ENCODE results near the gene LONRF3.

GRCh38 chrX:118963159-118963558 lies 11.3 kb upstream of the LONRF3 start:
- TF ChIP-seq FOXM1 (CRISPR knock-in tag; IDR thresholded peaks at IDR 0.05) (no peak), POLR2A (IDR thresholded peaks at IDR 0.05; ENCODE audit: insufficient read depth in 1 of 2, low read depth in 2 of 2, low read length in 2 of 2) (no peak), SUZ12 (IDR thresholded peaks at IDR 0.05; ENCODE audit: low read depth, low read length) (no peak), RAD21 (CRISPR knock-in tag; IDR thresholded peaks at IDR 0.05) (no peak), ZNF816 (CRISPR knock-in tag; IDR thresholded peaks at IDR 0.05; ENCODE audit: borderline replicate concordance) (no peak), HBP1 (CRISPR knock-in tag; IDR thresholded peaks at IDR 0.05; ENCODE audit: low read depth) (no peak), CTCF (CRISPR knock-in tag; IDR thresholded peaks at IDR 0.05) (no peak), RCOR2 (CRISPR knock-in tag; IDR thresholded peaks at IDR 0.05) (no peak), SOX13 (IDR thresholded peaks at IDR 0.05) (no peak), SOX13 (CRISPR knock-in tag; conservative IDR thresholded peaks at IDR 0.05 in 1 of 2, IDR thresholded peaks at IDR 0.05 in 1 of 2) (no peak), ZBTB44 (CRISPR knock-in tag; IDR thresholded peaks at IDR 0.05) (no peak), MXI1 (IDR thresholded peaks at IDR 0.05; ENCODE audit: borderline replicate concordance, low read depth, low read length) (no peak), GABPB1 (CRISPR knock-in tag; IDR thresholded peaks at IDR 0.05) (no peak), TCF7L2 (IDR thresholded peaks at IDR 0.05; ENCODE audit: low read depth, low read length) (no peak), RNF2 (conservative IDR thresholded peaks at IDR 0.05; ENCODE audit: low read depth) (no peak)

Data from HepG2 (cell line).